Epithelial cell of prostate (primary cell): ENCODE data around the gene CENPP.

Source experiments
- DNase-seq: peaks from one replicate; pipeline ENCODE4 v3.0.0-alpha.2; 2011; ENCODE audit warnings: low read depth, low spot score
- H3K27ac ChIP-seq: fragments of 450-650 bp; 2 replicates; pipeline ENCODE4 v1.5.1; 2017; ENCODE audit warnings: mild to moderate bottlenecking

Gene CENPP

DNA sequence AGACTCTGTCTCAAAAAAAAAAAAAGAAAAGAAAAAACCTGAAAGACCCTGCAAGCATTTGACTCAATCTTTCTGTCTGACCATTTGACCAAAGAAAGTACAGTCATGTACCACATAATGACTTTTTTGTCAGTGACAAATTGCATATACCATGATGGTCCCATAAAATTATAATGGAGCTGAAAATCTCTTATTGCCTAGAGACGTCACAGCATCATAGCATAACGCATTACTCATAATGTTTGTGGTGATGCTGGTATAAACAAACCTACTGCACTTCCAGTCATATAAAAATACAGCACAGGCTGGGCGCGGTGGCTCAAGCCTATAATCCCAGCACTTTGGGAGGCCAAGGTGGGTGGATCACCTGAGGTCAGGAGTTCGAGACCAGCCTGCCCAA, 199.6 kb downstream of the CENPP start:
- no peak for DNase-seq
- no peak overlapping the region for H3K27ac ChIP-seq

DNA sequence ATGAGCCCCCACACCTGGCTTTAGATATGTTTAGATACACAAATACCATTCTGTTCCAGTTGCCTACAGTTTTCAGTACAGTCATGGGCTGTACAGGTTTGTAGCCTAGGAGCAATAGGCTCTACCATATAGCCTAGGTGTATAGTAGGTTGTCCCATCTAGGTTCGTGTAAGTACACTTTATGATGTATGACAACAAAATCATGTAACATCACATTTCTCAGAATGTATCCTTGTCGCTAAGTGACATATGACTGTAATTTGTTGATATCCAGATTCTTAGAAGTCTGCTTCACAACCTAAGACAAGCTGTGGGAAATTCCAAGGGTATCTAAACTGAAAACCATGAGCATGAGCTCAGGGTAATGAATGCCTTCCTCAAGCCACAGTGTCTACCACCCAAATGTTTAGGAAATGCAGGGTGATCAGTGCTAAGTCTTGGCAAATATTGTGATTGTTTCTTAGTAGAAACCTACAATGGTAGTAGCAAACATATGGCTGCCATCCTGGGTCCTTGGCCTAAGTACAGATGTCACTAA, 201.6 kb downstream of the CENPP start:
- H3K27ac ChIP-seq = no peak overlapping the region
- DNase-seq = no peak

DNA sequence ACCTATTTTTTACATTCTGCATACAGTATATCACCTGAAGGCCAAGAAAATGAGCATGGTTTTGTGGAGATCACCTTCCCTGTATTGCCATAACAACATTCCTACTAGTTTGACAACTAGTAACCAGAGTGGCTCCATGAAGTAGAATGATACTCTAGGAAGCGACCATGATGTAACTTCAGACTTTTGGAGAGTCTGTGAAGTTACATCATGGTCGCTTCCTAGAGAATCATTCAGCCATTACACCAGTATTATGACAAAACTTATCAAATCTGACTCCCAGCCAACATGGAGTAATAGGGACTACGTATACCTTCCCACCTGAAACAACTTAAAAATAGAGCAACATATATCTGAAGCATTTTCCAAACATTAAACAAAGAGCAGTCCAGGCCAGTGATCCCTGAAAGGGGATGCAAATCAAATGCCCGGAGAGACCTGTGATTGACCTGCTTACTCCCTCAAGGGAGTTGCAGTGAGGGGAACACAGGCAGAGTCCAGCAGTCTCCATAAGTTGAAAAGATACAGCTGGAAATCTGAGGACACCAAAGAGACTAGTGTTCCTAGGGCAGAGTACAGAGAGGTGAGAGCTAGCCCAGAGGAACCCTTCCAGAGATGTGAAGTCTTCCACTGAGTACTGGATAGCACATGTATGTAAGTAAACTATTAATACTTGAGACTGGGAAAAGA, 202.2 kb downstream of the CENPP start:
- DNase-seq = no peak
- no peak overlapping the region for H3K27ac ChIP-seq

DNA sequence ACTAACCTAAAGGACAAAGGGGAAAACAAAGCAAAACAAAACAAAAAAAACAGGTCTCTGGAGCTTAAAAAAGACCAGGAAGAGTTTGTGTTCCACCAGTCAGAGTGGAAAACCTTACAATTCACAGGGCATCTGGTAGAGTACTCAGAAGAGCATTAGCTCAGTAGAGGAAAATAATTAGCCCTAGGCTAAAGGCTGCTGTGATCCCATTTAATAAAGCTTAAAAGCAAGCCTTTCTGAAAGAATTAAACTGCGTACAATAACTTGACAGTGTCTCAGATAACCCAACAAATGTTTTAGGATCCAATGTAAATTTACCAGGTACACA, 202.7 kb downstream of the CENPP start:
- DNase-seq = no peak
- H3K27ac ChIP-seq = no peak overlapping the region

DNA sequence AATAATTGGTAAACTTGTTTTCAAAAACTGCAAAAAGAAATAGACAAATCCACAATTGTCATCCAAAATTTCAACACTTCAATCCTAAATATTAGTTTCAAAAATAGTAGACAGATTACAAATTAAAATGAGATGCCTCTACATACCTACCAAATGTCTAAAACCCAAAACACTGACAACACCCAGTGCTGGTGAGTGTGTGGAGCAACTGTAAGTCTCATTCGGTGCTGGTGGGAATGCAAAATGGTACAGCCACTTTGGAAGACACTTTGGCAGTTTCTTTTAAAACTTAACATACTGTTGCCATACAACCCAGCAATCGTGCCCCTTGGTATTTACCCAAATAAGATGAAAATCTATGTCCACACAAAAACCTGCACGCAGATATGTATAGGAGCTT, 203.4 kb downstream of the CENPP start:
- no peak overlapping the region for H3K27ac ChIP-seq
- DNase-seq = no peak

DNA sequence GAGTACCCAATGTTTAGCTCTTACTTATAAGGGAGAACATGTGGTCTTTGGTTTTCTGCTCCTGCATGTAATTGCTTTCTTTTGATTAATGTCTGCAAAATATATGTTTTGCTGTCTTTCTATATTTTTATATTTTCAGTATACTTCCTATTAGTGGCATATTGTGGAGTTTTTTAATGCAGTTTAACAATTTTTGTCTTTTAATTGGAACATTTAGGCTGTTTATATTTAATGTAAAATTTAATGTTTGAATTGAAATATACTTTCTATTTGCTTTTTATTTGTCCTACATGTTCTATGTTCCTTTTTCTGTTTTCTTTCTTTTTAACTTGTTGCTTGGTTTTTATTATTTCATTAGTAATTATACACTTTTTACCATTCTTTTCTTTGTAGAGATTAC, 205.1 kb downstream of the CENPP start:
- H3K27ac ChIP-seq = no peak overlapping the region
- DNase-seq = no peak

DNA sequence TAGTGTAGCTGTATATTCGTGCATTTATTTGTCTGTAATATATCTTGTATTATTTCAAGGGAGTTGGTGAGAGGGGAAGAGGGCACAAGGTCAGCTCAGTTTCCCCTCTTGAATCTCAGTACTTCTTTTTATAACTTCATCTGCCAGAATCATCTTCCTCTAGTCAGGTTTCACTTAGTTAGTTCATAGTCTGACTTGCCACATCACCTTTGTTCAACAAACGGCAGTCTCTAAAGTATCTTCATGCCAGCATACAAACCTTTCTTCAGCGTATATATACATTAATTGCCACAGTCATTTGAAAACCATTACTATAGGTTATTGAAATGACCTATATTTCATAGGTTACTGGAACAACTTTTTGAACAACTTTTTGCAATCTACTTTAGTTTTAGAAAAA, 208.5 kb downstream of the CENPP start:
- no peak overlapping the region for H3K27ac ChIP-seq
- no peak for DNase-seq

DNA sequence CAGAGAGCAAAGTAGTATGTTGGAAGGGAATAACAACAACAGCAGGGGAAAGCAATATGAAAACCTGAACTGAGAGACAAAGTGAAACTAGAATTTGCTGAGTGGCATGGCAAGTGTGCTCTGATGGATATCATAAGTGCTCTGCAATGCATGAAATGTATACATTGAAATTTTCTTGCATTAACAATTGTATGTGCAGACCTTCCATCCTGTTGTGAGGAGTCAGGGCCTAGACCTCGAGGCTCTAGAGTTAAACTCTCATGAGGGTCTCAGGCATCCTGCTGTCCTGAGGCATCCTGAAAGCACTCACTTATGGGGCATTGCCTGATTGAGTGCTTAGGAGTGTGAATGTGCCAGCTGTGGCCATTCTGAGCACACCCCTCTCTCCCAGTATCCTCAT, 208.9 kb downstream of the CENPP start:
- no peak overlapping the region for H3K27ac ChIP-seq
- no peak for DNase-seq

DNA sequence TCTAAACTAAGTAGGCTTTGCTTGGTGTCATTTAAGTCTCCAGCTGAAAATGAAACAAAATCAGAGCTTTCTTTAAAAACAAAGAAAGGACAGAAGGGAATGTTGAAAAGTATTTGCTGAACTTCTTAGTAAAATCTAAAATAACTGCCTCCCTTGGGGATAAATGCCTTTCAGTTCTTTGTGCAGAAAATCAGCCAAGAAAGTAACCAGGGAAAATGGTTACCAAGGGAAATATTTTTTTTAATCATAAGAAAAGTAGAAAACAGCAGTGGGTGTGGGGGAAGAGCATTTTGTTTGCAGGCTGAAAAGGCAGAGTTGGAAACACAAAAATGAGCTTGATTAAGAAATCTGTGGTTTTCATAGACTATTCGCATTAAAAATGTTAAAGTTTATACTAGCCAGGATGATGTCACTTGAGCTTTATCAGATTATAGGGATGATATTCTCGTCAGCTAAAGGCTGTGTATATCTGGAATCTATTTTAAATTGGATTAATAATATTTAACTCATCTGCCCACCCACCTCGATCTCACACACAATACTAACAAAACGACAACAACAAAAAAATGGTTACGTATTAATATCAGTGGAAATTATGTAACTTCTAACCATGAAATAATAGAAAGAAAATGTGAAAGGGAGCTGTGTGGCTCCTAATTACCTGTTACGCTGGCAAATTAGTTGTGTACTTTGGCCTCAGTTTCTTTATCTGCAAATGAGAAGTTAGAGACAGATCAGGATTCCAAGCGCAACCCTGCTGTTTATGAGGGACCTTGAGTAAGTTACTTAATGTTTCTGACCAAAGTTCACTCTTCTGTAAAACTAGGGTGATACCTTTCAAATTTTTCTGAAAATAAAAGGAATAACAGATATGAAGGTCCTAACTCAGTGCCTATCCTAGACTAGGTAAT, 210.4 kb downstream of the CENPP start, which contains the start of gene ECM2:
TSS of gene ECM2 (minus strand) at position 51 of the 911 bp plus-strand sequence. CDS start 13,124 bp downstream, outside the sequence.
- no peak within 1 kb of the TSS for H3K27ac ChIP-seq
- DNase-seq = no peak

DNA sequence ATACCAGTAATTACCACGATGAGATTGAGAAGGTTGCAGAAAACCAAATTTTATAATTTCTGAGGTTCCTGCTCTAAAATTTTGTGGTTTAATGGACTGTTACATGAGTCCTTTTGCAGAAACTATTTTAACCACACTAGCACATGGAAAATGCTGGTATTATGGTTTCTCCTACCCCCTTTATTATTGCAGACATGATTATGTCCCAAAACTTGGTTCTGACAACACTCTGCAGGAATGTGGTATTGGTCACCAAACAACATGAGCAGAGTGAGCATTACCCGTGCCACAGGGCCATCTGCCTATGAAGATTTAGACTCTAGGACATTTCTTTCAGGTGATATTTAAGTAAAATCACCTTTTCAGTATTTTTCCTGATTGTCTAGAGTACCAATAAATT, 212.8 kb downstream of the CENPP start:
- H3K27ac ChIP-seq = no peak overlapping the region
- DNase-seq = no peak

DNA sequence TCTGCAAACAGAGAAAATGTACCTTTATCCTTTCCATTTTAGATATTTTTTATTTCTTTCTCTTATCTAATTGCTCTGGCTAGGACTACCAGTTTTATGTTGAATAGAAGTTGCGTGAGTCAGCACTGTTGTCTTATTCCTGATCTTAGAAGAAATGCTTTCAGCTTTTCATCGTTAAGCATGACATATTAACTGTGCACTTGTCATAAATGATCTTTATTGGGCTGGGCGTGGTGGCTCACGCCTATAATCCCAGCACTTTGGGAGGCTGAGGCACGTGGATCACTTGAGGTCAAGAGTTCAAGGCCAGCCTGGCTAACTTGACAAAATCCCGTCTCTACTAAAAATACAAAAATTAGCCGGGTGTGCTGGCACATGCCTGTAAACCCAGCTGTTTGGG, 218.2 kb downstream of the CENPP start:
- DNase-seq = no peak
- H3K27ac ChIP-seq = no peak overlapping the region

DNA sequence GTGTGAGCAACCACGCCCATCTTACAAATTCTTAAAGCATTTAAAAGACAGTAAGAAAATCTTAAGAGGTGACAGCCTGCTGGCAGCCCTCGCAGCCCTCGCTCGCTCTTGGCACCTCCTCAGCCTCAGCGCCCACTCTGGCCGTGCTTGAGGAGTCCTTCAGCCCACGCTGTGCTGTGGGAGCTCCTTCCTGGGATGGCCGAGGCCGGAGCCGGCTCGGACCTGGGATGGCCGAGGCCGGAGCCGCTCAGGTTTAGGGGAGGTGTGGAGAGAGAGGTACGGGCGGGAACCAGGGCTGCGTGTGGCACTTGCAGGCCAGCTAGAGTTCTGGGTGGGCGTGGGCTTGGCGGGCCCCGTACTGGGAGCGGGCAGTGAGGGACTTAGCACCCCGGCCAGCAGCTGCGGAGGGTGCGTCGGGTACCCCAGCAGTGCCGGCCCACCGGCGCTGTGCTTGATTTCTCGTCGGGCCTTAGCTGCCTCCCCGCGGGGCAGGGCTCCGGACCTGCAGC, 219.3 kb downstream of the CENPP start:
- no peak for DNase-seq
- no peak overlapping the region for H3K27ac ChIP-seq

DNA sequence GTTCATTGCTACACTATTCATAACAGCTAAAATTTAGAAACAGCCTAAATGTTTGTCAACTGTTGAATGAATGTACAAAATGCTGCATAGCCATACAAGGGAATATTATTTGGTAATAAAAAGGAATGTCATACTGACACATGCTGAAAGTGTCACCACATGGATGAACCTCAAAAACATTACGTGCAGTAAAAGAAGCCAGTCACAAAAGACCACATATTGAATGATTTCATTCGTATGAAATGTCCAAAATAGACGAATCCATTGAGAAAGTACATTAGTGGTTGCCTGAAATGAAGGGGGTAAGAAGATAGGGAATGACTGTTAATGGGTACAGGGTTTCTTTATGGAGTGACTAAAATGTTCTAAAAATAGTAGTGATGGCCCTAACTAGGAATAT, 221.6 kb downstream of the CENPP start:
- DNase-seq = no peak
- no peak overlapping the region for H3K27ac ChIP-seq

DNA sequence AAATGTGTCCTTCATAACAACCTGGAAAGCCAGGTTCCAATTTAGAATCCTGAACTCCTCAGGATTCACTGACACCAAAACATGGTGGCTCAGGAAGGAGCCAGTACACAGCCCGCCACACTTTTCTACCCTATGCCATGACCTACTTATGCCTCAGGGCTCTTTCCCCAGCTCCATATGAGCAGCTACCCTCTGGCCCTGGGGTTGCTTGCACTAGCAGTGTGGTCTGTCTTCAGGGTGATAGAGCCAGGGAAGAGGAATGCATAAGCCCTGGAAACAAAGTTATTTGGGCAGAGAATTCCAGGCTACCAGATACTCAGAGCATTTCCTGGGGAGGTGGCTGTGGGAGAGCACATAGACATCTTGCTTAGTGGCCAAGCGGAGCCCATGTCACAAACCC, 225.0 kb downstream of the CENPP start:
- no peak for DNase-seq
- no peak overlapping the region for H3K27ac ChIP-seq

DNA sequence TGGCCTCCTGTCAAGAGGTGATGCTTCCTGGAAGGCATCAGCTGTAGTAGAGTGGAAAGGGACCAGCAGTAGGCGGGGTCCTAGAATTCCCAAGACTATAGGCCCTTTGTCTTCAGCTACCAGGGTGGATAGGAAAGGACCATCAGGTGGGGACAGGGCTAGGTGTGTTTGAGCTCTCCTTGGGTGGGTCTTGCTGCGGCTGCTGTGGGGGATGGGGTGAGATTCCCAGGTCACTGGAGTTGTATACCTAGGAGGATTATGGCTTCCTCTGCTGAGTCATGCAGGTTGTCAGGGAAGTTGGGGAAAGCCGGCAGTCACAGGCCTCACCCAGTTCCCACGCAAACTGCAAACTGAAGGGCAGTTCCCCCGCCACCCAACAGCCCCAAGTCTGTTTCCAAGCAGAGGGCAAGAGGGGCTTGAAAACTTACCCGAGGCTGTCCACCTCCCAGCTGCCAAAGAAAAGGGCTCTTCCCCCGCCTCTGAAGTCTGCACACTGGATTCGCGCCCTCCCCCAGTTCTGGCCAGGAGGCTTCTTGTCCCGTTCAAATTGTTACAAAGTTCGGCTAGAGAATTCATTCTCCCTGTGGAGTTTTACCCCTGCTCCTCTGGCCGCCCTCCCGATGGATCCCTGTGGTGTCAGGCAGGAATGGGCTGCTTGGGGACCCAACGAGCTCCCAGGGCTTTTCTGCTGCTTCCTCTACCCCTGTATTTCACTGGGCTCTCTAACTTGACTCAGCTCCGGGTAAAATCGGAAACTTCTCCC, 233.0 kb downstream of the CENPP start:
- no peak for DNase-seq
- no peak overlapping the region for H3K27ac ChIP-seq

DNA sequence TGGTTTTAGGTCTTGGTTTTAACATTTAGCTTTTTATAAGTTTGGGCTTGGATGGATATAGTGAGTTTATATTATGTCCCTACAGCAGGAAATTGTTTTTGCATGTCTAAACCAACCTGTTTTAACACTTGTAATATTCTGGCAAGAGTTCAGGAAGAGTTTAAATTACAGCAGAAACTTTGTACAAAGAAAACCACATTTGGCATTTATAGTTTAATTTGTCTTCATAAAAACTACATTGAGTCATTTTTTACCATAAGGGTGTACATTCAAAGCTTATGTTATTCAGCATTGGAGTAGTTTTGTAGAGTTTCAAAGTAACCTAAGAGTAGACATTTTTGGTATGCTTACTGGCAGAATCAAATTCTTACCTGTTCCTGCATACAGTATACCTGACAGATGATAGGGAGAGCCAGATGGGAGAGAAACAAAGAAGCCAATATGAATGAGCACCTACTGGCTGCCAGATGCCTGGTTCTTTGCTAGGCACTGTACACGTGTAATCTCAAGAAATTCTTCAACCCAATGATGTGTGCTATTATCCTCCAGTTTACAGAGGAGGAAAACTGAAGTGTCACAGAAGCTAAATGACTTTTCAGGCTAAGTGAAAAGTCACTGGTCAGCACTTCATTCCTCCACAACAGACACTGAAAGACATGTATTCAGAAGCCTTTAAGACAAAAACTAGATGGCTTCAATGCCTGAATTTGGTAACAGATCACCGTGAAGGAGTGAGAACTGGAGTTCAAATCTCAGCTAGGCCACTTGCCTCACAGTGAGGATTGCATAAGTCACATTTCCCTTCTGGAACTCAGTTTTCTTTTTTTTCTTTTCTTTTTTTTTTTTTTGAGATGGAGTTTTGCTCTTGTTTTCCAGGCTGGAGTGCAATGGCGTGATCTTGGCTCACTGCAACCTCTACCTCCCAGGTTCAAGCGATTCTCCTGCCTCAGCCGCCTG, 235.9 kb downstream of the CENPP start:
- DNase-seq = peak; percentile 20
- H3K27ac ChIP-seq = no peak overlapping the region

DNA sequence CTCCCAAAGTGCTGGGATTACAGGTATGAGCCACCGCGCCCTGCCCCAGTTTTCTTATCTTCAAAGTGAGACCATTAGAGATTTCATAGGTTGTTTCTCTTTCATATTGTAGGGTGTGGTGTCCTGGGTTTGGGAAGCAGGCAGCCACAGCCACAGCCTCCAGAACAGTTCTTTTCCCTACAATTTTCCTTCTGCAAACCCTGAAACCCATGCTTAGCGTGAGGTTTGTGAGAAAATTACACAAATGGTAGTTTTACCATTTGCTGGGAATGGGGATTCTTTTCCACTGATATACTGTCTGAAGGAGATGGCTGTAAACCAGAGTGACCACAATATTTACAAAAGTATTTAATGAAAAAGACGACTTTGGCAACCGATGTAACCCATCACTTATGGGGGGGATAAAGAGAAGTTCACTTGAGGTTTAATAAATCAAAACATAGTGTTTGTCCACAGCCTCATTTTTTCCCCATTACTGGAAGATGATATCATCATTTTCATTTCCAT, 236.8 kb downstream of the CENPP start:
- no peak for DNase-seq
- no peak overlapping the region for H3K27ac ChIP-seq

DNA sequence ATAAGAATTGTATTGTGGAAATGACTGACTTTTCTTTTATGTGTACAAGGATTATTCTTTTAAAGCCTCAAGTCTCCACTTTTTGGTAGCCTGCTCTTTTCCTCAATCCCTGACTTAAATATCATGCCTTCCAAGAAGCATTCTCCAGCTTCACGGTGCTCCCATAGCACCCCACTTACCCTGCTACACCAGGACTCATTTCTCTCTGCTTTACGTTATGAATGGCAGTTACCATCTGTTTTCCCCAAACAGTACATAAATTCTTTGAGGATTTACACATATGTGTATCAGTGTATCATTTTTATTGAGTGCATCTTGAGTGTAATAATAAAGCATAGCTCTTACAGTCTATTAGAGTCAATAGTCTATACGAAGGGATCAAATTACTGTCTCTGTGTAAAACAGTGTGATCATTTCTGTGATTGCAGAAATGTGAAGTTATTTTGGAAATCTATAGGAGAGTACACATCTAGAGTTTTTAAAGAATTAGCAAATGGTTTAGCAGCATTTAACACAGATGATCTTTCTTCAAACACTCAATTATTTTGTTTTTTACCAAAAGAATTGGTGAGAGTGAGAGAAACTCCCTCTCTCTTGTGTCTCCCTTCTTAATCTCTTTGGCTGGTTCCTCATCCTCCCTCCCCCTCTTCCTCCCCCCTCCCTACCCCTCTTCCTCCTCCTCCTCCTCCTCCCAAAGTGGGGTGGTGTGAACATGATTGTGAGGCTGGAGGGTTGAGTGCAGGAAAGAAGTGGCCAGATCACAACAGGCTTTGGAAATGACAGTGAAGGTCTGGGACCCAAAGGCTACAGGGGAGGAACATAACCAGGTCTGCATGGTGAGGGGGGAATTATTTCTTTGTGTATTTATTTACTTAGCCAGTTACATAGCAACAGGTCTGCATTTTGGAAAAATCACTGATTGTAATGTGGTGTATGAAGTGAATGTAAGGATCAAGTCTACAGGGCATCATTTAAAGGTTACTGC, 237.7 kb downstream of the CENPP start:
- H3K27ac ChIP-seq = no peak overlapping the region
- no peak for DNase-seq
